CD4-positive, alpha-beta T cell treated with Interleukin-12 subunit alpha and Interleukin-12 subunit beta, for 1 hour (primary cell): ENCODE data around the gene NR3C2.

Experiments used
- DNase-seq: peaks from one replicate; pipeline ENCODE4 v3.0.0-alpha.2; 2020

NR3C2 gene

DNA sequence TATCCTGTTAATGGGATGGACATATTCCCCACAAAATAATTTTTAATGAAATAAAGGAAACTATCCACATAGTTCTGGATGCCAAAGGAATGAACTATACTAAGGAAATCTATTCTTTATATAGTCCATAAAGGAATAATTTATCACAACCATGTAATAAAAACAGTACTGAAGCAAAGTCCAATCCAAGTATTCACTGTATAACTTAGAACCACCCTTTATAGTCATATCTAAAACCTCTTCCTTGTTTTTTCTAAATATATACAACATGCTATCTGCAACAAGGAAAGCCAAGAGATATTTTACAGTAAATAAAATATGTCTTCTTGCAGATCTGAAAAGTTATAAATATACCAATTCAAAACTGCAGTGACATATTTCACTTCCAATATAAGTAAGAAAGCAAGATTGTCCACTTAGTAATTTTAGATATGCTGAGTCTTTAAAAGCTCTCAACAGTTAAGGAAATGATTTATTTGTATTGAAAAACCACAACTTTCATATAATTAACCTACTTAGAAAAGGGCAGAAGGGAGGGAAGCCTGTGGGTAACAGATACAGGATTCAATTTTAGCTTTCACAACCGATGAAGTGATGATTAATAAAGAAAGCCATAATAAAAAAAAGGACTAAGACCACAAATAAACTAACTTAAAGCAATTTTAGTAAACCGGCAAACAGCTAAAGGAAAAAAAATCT, 8.0 kb downstream of the NR3C2 start:
- DNase-seq = no peak

DNA sequence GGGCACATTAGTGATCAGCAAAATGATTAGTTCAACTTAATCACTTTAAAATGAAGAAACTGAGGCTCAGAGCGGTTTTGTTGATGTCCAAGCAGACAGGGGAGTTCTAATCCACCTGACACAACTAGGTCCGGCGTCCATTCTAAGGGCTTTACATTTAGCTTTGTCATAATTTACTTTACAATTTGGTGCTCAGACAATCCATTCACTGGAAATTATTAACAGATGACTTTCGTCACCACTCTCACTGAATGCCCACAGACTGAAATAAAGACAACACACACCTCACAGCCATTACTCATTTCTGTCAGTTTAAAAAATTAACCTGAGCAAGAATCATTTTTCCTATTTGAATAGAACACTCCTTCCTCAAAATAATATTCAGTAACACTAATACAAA, 10.8 kb downstream of the NR3C2 start:
- no peak for DNase-seq

DNA sequence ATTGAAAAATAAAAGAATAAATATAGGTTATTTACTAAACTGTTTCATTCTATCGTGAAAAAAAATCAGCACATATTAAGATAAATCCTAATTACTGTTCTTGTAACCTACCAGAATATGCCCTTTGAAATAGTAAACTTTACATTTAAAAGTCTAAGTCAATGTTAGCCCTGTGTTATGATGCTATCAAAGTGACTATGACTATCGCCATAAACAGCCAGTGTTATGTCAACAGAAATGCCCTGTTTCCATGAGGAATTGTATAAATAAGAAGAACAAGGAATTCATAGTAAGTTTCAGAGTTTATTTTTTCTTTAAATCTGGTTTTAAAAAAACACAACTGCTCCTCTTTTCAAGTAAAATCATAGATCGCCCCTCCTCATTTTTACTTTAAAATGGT, 11.4 kb downstream of the NR3C2 start:
- no peak for DNase-seq

DNA sequence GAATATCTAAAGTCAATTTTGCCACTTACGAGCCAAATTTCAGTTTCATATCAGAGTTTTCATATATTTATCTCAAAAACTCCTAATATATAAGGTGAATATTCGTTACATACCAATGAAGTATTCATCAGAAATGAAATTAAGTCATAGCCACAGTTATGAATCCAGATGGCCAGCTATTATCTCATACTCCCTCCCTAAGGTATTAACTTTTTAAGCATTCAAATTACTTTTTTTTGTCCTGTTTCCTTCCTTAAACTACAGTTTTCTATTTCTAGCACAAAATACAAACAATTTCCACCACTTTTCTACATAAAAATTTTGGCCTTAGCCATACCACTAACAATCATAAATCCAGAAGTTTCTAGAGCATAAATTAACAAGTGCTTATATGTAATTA, 13.0 kb downstream of the NR3C2 start:
- no peak for DNase-seq

DNA sequence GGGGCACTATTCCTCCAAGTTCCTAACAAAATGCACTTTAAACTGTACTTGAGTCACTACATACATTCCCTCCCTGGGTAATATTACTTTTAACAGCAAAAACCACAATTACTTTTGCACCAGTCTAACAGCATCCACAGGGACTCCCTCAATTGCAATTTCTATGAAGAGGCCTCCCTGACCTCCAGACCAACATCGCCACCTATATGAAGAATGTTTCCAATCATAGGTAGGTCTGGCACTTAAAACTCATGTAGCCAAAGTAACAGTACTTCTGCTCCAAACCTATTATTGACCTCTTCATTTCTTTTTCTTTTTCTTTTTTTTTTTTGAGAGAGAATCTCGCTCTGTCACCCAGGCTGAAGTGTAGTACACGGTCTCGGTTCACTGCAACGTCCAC, 15.6 kb downstream of the NR3C2 start:
- DNase-seq = no peak

DNA sequence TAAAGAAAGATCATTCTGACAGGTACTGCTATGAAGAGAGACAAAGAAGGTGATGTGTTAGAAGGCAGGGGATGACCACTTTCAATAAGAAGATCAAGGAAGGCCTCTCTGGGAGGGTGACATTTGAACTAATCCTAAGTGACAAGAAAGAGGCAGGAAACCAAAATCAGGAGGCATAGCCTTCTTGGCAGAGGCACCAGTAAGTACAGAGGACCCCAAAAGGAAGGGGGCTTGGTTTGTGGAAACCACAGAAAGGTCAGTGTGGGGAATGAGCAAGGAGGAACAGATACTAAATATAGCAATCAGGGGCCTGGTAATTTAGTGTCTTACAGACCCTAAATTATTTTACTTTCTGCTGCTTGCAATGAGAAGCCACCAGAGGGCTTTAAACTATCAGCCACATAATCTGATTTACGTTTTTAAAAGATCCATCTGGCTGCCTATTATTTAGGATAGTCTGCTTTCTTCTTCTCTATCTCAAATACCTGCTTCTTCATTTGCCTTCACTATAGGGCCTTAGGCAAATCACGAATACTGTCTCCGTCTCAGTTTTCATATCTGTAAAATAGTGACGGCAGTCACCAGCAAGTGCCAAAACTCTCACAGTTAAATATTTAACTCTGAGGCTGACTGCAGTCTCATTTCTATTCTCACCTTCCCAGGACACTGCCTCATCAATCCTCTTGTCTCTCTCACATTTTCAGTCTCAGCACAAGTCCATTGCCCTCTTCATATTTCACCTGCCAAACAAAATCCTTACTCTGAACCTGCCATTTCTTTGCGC, 16.7 kb downstream of the NR3C2 start:
- no peak for DNase-seq

DNA sequence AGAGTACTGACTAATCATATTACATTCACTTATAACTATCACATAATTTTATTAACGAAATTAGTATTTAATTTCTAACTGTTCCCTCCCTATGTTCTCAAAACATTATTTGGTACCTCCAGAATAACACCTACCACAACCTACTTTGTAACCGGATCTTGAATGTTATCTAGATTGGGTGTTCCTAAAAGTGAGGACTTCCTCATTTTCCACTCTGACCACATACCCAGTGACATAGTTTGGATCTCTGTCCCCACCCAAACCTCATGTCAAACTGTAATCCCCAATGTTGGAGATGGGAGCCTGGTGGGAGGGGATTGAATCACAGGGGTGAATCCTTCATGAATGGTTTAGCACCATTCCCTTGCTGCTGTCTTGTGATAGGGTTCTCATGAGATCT, 21.8 kb downstream of the NR3C2 start:
- DNase-seq = no peak

DNA sequence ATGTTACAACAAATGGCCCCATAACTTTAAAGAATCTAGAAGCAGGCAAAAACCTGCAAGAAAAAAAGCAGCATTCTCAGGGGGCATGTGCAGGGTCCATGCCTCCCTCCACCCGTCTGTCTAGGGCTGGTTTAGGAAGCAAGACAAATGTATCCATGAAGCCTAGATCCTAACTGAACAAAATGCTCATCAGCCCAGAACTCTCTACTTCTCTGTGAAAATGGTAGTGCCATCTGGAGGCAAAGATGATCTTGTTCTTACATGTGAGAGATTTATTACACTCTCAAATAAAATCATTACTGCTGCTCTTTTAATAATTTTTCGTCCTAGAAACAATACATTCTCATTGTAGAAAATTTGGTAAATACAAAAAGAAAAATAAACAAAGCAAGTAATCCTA, 26.7 kb downstream of the NR3C2 start:
- peak; percentile 7 for DNase-seq

DNA sequence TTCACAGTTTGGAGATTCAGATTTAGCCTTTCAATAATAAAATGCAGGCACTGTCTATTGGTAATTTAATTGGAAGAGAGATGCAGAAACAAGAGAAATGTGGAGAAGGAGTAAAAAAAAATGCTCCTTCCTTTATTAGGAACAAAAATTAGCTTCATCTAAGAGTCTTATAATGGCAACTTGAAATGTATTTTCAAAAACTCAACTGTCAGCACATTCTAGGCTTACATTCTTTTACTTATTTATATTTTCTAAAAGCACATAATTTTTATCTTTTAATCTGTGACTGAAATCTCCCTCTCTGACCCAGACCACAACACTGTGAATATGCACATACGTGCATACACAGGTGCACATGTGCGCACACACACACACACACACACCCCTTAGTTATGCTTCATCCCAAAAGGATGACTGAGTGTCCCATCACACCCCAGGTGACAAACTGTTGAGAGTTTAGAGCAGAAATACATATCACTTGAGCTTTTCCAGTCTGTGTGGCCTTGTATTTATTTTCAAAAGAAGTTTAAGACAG, 29.7 kb downstream of the NR3C2 start:
- DNase-seq = no peak

DNA sequence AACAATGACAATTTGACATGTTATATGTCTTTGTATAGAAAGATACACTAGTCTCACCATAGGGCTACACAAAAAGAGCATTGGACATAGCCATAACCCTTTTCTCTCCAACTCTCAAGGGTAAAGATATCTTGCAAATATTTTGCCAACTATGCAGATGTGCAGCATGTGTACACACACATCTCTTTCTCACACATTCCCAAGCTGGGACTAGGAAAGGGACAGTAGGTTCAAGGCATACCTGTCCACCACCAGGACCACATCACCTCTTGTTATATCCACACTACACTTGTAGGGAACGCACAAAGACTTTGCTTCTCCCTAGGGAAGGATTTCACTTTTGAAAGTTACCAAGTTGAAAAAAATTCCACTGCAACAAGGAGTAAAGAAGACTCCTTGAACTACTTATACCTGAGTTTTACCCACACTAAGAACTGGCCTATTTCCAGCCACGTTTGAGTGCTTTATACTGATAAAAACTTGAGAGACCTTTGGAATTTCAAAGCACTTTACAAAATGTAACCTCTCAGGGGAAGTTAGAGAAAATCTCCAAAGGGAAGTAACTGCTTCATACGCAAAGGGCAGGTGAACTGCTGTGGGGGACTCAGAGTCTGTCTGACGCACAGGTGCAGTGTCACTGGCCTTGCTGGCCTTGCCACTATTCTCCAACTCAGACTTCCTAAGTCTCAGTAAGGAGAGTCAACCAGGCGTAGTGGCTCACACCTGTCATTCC, 36.9 kb downstream of the NR3C2 start:
- no peak for DNase-seq

DNA sequence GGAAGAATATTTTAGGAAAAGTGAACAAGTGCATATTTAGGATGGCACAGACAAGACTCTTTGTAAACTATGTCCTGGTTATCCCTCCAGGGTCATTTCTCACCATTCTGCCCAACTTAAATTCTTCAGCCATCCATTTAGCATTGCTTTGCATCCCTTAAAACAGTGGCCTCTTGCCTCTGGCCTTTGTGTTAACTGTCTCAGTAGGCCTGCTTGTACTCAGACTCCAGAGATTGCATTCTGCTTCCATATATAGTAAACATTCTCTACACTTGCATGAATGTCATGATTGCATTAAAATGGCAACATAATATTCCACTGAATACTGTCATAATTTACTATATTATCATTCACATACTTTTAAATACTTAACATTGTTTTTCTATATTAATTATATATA, 43.2 kb downstream of the NR3C2 start:
- DNase-seq = no peak

DNA sequence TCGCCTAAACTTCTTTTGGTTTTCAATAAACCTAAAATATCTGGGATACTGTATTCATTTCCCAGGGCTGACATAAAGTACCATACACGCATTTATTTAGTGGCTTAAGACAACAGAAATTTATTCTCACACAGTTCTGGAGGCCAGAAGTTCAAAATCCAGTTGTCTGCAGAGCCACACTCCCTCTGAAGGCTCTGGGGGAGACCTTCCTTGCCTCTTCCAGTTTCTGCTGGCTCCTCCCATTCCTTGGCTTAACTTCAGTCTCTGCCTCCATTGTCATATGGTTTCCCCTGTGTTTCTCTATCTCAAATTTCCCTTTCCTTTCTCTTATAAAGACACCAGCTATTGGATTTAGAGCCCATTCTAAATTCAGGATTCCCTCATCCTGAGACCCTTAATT, 44.4 kb downstream of the NR3C2 start:
- no peak for DNase-seq

DNA sequence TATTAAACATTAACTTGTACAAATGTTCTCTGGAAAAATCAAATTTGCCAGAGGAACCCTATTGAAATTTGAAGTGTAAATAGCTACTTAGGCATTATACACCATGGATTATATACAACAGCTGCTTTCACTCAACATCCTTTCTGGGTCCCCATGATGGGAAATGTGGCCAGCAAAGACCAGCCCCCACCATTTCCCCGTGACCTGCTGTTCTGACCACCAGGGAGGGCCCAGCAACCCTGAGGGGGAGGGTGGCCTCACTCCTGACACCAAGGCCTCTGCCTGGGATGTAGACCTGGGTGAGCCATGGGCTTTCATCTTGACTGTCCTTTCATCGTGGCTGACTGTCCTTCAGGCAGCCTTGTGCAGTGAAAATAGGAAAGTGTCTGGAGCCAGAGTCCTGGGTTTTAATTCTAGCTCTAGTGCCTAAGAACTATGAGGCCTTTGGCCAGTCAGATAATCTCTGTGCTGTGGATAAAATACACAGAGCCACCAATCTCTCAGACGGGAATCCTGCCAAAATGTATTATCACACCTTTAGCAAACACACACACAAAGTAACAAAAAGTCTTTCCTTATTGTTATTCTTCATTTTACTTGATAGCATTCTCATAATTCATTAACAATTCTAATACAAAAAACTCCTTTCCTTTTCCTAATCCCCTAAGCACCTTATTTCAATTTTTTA, 45.1 kb downstream of the NR3C2 start:
- DNase-seq = no peak

DNA sequence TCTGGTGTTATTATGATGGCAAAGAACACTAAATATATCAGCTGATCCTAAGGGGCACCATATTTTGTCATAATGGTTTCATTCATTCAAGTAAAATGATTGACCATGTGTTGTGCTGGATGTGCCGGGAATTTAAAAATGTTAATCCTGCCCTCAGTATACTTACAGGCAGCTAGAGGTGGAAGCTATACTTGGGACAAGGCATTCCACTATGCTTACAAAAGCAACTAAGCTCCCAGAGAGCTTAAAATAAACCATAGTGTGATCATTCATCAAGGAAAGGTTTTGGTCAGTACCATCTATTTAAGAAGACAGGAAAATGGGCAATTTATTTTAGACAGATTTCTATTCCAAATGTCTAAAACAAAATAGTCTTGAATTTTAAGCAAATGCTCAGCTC, 46.4 kb downstream of the NR3C2 start:
- no peak for DNase-seq

DNA sequence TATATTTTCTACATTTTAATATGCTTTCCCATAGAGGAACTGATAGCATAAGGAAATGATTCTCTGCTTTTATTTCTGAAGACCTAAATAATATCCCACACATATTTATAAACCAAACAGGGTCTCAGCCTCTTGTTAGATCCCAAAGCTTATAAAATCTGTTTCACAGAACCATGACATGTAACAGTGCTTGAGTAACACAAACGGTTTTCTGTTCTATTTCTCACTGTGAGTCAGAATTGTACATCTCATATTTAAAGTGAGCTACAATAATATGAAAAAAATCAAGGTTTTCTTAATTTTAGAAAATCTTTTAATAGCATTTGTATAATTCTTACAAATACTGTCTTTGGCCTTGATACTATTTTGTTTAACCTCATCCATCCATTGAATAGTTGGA, 51.2 kb downstream of the NR3C2 start:
- DNase-seq = no peak

DNA sequence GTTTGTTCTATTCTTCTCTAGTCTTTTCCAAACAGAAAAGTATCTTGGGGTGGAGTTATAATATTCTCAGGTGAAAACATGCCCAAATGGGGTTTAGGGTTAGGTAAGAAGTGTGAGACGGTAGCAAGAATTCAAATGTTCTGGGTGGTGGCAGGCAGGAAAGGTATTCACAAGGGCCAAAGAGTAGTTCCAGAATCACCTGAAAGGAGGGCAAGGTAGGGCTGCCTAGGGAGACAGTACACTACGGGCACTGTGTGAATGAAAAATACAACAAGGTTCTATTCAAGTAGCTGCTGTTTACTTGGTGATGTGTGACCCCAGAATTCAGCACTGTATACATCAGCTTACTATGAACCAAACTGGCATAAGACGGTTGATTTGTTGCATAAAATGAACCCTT, 51.9 kb downstream of the NR3C2 start:
- DNase-seq = no peak

DNA sequence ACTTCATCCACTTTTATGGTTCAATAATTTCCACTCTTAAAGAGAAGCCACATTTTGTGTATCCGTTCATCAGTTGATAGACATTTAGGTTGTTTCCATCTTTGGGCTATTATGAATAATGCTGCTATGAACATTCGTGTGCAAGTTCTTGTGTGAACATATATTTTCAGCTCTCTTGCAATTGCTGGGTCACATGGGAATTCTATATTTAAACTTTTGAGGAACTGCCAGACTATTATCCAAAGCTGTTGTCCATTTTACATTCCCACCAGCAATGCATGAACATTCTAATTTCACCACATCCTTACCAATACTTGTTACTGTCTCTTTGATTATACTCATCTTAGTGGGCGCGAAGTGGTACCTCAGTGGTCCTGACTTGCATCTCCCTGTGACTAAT, 61.9 kb downstream of the NR3C2 start:
- DNase-seq = no peak

DNA sequence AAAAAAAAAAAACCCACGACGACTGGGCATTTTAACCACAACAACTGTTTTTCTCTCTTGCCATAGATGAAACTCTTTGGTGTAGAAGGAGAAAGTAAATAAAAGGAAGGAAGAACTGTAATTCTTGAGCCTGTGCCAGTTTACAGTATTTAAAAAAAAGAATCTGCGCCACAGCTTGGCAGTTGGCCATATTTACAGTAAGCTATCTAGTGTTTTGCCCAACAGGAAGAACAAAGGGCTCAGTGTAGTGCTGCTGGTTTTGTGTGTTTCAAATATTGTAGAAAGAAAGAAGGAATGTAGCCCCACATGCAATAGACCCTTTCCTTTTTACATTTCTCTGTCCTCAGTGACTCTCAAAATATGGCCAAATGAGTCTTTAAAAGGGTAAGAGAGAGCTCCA, 66.1 kb downstream of the NR3C2 start:
- peak; percentile 65 for DNase-seq

DNA sequence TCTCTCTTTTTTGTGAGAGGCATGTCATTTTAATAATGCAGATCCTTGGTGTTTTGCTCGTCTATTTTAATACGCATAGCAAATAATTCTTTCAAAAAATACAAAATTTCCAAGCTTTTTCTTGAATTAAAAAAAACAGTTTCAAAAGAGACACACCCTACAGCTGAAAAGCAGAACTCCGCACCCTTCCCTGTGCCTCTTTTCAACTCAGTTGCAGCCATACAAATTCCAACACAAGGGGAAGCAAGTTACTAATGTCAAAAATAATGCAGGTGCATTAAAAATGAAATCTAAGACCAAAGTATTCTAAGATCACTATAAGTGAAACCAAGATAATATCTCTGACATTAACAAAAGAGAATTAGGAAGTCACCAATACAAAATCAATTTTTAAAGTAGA, 66.6 kb downstream of the NR3C2 start:
- no peak for DNase-seq

DNA sequence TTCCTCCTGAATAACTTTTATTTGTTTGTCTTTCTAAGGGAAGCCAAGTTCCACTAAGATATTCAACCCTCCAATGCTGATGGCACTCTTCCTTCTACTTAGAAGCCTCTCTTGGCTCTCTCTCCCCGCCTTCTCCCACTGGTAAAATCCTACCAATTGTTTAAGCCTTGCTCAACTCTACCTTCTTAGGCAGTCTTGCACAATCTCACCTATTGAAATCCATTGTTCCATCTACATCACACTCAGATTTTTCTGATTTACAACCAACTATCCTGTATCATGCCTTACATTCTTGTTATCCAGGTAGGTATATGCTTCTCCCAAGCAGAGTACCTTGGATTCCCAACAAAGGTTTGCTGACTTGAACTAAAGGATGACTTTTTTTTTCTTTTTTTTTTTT, 69.1 kb downstream of the NR3C2 start:
- no peak for DNase-seq

DNA sequence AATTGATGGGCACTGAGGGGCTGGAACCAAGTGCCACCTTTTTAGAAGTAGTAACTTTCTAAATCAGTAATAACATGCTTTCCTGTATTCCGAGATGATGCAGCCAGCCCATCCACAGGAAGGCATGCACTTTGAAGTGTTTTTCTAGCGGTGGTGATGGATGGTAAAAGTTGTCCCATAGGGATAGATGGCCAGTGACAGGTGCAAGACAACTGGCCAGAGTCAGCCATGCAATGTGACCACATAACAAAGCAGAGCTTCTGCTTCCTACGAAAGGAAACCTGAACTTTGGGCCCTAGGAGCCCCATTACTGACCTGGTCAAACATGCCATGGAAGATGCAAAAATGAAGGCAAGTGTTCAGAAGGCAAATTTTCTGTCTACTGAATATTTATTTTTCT, 72.3 kb downstream of the NR3C2 start:
- no peak for DNase-seq

DNA sequence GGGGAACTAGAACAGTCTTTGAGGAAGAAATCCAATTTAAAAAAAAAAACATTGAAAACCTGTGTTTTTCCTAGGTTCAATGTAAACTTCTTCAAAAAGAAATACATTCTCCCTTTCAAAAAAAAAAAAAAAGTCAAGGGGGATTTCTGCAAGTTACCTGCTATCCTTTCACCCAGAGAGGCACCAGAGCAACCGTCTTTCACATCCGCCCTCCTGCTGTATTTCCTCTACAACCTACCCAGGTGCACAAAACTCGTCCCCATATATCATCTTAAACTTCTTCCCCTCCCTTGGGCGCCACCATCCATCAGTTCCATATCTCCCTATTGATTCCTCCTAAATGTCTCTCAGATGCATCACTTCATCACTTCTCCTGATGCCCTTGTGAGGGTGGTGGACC, 74.5 kb downstream of the NR3C2 start:
- DNase-seq = no peak

DNA sequence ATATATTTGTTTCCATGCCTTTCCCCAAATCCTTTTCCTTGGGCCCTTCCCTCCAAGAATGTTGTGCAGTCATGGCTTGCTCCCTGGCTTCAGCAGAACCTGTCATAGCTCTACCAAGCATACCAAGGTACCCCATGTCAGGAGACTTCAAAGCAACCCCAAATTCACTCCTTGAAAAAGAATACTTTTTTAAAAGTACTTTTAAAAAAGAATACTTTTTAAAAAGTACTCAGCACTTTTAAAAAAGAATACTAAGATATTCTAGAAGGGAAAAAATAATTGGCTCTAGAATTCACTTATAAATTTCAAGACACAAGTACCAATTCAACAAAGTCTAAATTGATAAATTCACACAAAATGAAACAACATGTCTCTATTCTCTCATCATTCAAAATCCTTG, 76.0 kb downstream of the NR3C2 start:
- DNase-seq = no peak
